Neural cell (in vitro differentiated cells): Measurements from ENCODE around the gene IRS1. TPM values are rescaled to one million over a fixed set of nuclear protein-coding genes. Genes with fewer than 3 reads are reported as not detected.

Experiments
- H2AFZ ChIP-seq: fragments of 200-600, 300-800 bp; sonication (generic), shearing (Covaris generic); 2 replicates; pipeline ENCODE4 v1.6.0; 2014; ENCODE audit warnings: low read depth, mild to moderate bottlenecking, antibody characterized with exemption, low read length, moderate library complexity
- H3F3A ChIP-seq: fragments of 200-600 bp; shearing (Covaris generic); 2 replicates; pipeline ENCODE4 v1.6.1; 2016; ENCODE audit warnings: mild to moderate bottlenecking, moderate library complexity, mixed read lengths, antibody characterized with exemption, low read length; ENCODE audit not compliant: insufficient read depth, poor library complexity, severe bottlenecking
- H3K27ac ChIP-seq: fragments of 200-600, 300-800 bp; sonication (generic), shearing (Covaris generic); 2 replicates; pipeline ENCODE4 v1.5.1; 2014; ENCODE audit warnings: mild to moderate bottlenecking, low read length, moderate library complexity
- H3K27me3 ChIP-seq: fragments of 300-800, 200-600 bp; sonication (generic), shearing (Covaris generic); 2 replicates; pipeline ENCODE4 v1.6.0; 2014; ENCODE audit warnings: mild to moderate bottlenecking, low read depth, low read length, moderate library complexity; ENCODE audit not compliant: insufficient read depth
- H3K36me3 ChIP-seq: fragments of 300-800, 200-600 bp; sonication (generic), shearing (Covaris generic); 2 replicates; pipeline ENCODE4 v1.5.1; 2014; ENCODE audit warnings: mild to moderate bottlenecking, antibody characterized with exemption, low read length, moderate library complexity; ENCODE audit not compliant: insufficient read depth
- H3K4me2 ChIP-seq: fragments of 300-800, 200-600 bp; sonication (generic), shearing (Covaris generic); 2 replicates; pipeline ENCODE4 v1.6.0; 2014; ENCODE audit warnings: mild to moderate bottlenecking, low read length
- H3K4me3 ChIP-seq: fragments of 300-800, 200-600 bp; sonication (generic), shearing (Covaris generic); 2 replicates; pipeline ENCODE4 v1.5.1; 2014; ENCODE audit warnings: mild to moderate bottlenecking, low read length, moderate library complexity
- H3K79me2 ChIP-seq: fragments of 200-600 bp; shearing (Covaris generic); replicated peaks from 2 replicates; pipeline ENCODE4 v1.6.0; 2014; ENCODE audit warnings: mild to moderate bottlenecking, low read length, moderate library complexity; ENCODE audit not compliant: insufficient read depth
- H3K9ac ChIP-seq: fragments of 300-800, 200-600 bp; sonication (generic), shearing (Covaris generic); 2 replicates; pipeline ENCODE4 v1.6.1; 2016; ENCODE audit warnings: mild to moderate bottlenecking, low read length, mixed read lengths
- H3K9me2 ChIP-seq: fragments of 200-600 bp; shearing (Covaris generic); 2 replicates; pipeline ENCODE4 v1.6.1; 2016; ENCODE audit warnings: mild to moderate bottlenecking, low read length, mixed read lengths; ENCODE audit not compliant: insufficient read depth
- H3K9me3 ChIP-seq: fragments of 200-600, 300-800 bp; sonication (generic), shearing (Covaris generic); 2 replicates; pipeline ENCODE4 v1.6.1; 2016; ENCODE audit warnings: mild to moderate bottlenecking, mixed run types, low read length, moderate library complexity, mixed read lengths
- H4K20me1 ChIP-seq: fragments of 200-600 bp; shearing (Covaris generic); 2 replicates; pipeline ENCODE4 v1.6.1; 2016; ENCODE audit warnings: mild to moderate bottlenecking, mixed run types; ENCODE audit not compliant: insufficient read depth
- EP300 ChIP-seq: fragments of 450-650 bp; conservative IDR thresholded peaks from 2 replicates; pipeline ENCODE4 v1.6.1; 2014; ENCODE audit warnings: antibody characterized with exemption, mild to moderate bottlenecking, moderate library complexity; ENCODE audit not compliant: poor library complexity, severe bottlenecking
- EZH2 ChIP-seq: fragments of 200-600, 300-800 bp; shearing (Covaris generic), sonication (generic); IDR thresholded peaks from 2 replicates; pipeline ENCODE4 v1.6.1; 2014; ENCODE audit warnings: antibody characterized with exemption, low read length, borderline replicate concordance, mild to moderate bottlenecking; ENCODE audit not compliant: insufficient read depth, poor library complexity, severe bottlenecking
- MXI1 ChIP-seq: fragments of 450-650 bp; conservative IDR thresholded peaks from 2 replicates; pipeline ENCODE4 v1.6.1; 2014; ENCODE audit warnings: antibody characterized with exemption, mild to moderate bottlenecking; ENCODE audit not compliant: poor library complexity, severe bottlenecking
- POLR2AphosphoS5 ChIP-seq: IDR thresholded peaks from 2 replicates; pipeline ENCODE4 v1.6.1; 2012
- RAD21 ChIP-seq: fragments of 450-650 bp; conservative IDR thresholded peaks from 2 replicates; pipeline ENCODE4 v1.6.1; 2014; ENCODE audit warnings: antibody characterized with exemption, mild to moderate bottlenecking, moderate library complexity
- SMC3 ChIP-seq: fragments of 450-650 bp; conservative IDR thresholded peaks from 2 replicates; pipeline ENCODE4 v1.6.1; 2014; ENCODE audit warnings: antibody characterized with exemption, mild to moderate bottlenecking, moderate library complexity; ENCODE audit not compliant: poor library complexity
- TAF1 ChIP-seq: IDR thresholded peaks from 2 replicates; pipeline ENCODE4 v1.6.1; 2012; ENCODE audit warnings: low read depth
- polyA plus RNA-seq: library from polyadenylated mRNA; depleted of rRNA; stranded (reverse); fragments of >200 nt; gene quantifications from 2 replicates; pipeline ENCODE4 v1.2.3, GENCODE V29; 2014
- TF ChIP-seq, protein P1 (sequence below): fragments of 450-650 bp; IDR thresholded peaks from 2 replicates; pipeline ENCODE4 v1.5.1; 2014; ENCODE audit warnings: antibody characterized with exemption, mild to moderate bottlenecking, moderate library complexity; ENCODE audit not compliant: poor library complexity, severe bottlenecking
- TF ChIP-seq, protein P2 (sequence below): IDR thresholded peaks from 2 replicates; pipeline ENCODE4 v1.6.1; 2012; ENCODE audit warnings: borderline replicate concordance

Gene IRS1
- polyA plus RNA-seq, 1 donor from 2014 or later: 7.2 TPM

- H3K36me3 ChIP-seq: no peaks in the 10 kb centered on the region
- H2AFZ ChIP-seq: no peak overlapping the region
- no peaks in the 10 kb centered on the region for H3K9me3 ChIP-seq
- H3K27ac ChIP-seq: no peak overlapping the region
- no peaks in the 10 kb centered on the region for H3K27me3 ChIP-seq
- H3K4me3 ChIP-seq: no peak overlapping the region
- H3K9me2 ChIP-seq: no peaks in the 10 kb centered on the region
- no peaks in the 10 kb centered on the region for H4K20me1 ChIP-seq
- TF ChIP-seq EZH2: no peak
- no peak for TF ChIP-seq EP300
- TF ChIP-seq TAF1: no peak
- TF ChIP-seq MXI1: no peak
- TF ChIP-seq, protein P1, sequence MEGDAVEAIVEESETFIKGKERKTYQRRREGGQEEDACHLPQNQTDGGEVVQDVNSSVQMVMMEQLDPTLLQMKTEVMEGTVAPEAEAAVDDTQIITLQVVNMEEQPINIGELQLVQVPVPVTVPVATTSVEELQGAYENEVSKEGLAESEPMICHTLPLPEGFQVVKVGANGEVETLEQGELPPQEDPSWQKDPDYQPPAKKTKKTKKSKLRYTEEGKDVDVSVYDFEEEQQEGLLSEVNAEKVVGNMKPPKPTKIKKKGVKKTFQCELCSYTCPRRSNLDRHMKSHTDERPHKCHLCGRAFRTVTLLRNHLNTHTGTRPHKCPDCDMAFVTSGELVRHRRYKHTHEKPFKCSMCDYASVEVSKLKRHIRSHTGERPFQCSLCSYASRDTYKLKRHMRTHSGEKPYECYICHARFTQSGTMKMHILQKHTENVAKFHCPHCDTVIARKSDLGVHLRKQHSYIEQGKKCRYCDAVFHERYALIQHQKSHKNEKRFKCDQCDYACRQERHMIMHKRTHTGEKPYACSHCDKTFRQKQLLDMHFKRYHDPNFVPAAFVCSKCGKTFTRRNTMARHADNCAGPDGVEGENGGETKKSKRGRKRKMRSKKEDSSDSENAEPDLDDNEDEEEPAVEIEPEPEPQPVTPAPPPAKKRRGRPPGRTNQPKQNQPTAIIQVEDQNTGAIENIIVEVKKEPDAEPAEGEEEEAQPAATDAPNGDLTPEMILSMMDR: no peak
- TF ChIP-seq, protein P2, sequence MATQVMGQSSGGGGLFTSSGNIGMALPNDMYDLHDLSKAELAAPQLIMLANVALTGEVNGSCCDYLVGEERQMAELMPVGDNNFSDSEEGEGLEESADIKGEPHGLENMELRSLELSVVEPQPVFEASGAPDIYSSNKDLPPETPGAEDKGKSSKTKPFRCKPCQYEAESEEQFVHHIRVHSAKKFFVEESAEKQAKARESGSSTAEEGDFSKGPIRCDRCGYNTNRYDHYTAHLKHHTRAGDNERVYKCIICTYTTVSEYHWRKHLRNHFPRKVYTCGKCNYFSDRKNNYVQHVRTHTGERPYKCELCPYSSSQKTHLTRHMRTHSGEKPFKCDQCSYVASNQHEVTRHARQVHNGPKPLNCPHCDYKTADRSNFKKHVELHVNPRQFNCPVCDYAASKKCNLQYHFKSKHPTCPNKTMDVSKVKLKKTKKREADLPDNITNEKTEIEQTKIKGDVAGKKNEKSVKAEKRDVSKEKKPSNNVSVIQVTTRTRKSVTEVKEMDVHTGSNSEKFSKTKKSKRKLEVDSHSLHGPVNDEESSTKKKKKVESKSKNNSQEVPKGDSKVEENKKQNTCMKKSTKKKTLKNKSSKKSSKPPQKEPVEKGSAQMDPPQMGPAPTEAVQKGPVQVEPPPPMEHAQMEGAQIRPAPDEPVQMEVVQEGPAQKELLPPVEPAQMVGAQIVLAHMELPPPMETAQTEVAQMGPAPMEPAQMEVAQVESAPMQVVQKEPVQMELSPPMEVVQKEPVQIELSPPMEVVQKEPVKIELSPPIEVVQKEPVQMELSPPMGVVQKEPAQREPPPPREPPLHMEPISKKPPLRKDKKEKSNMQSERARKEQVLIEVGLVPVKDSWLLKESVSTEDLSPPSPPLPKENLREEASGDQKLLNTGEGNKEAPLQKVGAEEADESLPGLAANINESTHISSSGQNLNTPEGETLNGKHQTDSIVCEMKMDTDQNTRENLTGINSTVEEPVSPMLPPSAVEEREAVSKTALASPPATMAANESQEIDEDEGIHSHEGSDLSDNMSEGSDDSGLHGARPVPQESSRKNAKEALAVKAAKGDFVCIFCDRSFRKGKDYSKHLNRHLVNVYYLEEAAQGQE: no peak
- TF ChIP-seq SMC3: no peak
- no peak for TF ChIP-seq RAD21
- TF ChIP-seq POLR2AphosphoS5: no peak
- no peak overlapping the region for H3K9ac ChIP-seq
- H3K79me2 ChIP-seq: no peaks in the 10 kb centered on the region
- no peak overlapping the region for H3K4me2 ChIP-seq
- no peaks in the 10 kb centered on the region for H3F3A ChIP-seq
These were observed 31.6 kb upstream of the IRS1 start for GRCh38 chr2:226831266-226831665.

DNA sequence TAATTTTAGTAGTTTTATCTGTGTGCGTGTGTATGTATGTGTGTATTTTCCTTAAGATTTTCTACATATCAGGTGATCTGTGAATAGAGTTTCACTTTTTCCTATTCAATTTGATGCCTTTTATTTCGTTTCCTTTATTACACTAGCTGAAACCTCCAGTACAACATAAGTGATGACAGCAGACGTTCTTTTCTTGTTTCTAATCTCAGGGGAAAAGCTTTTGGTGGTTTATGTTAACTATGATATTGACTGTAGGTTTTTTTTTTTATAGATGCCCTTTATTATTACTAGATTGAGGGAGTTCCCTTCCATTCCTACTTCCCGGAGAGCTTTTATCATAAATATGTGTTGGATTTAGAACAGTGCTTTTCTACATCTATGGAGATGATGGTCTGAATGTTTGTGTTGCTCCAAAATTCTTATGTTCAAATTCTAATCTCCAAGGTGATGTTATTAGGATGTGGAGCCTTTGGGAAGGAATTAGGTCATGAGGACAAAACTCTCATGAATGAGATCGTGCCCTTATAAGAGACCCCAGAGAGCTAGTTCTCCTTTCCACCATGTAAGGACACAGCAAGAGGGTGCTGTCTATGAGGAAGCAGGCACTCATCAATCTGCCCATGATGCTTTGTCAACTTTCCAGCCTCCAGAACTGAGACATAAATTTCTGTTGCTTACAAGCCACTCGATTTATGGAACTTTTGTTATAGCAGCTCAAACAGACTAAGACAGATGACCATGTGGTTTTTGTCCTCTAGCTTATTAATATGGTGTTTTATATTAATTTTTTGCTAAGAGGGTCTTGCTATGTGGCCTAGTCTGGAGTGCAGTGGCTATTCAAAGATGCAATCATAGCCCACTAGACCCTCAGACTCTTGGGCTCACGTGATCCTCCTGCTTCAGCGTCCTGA, 30.4 kb upstream of the IRS1 start:
- Histone ChIP-seq H3K36me3 (no peaks in the 10 kb centered on the region), H2AFZ (no peak overlapping the region), H3K9ac (no peak overlapping the region), H3K9me3 (no peaks in the 10 kb centered on the region), H3K4me3 (no peak overlapping the region), H3K9me2 (no peaks in the 10 kb centered on the region), H3K79me2 (no peaks in the 10 kb centered on the region), H3K27ac (no peak overlapping the region), H3F3A (no peaks in the 10 kb centered on the region), H3K4me2 (no peak overlapping the region), H3K27me3 (no peaks in the 10 kb centered on the region), H4K20me1 (no peaks in the 10 kb centered on the region)
- TF ChIP-seq, protein P2: no peak
- no peak for TF ChIP-seq TAF1
- TF ChIP-seq, protein P1: no peak
- no peak for TF ChIP-seq SMC3
- TF ChIP-seq MXI1: no peak
- TF ChIP-seq EP300: no peak
- no peak for TF ChIP-seq POLR2AphosphoS5
- no peak for TF ChIP-seq EZH2
- TF ChIP-seq RAD21: no peak
